GM23338 (cell line): ENCODE measurements around the gene ANKRD55. TPM values are rescaled to one million over a fixed set of nuclear protein-coding genes. Genes with fewer than 3 reads are reported as not detected.

ENCODE experiments used
- ATAC-seq: fragments of 200-7000 bp; cut with Tn5 transposase; 3 replicates; pipeline ENCODE4 v1.9.1; 2020
- DNase-seq: peaks from one replicate; pipeline ENCODE4 v3.0.0-alpha.2; 2015; ENCODE audit warnings: low spot score
- H2AFZ ChIP-seq: fragments of 200-600 bp; sonication (generic); 2 replicates; pipeline ENCODE4 v1.8.0; 2016; ENCODE audit warnings: antibody characterized with exemption, mild to moderate bottlenecking, moderate library complexity
- H3F3A ChIP-seq: fragments of 200-600 bp; sonication (generic); replicated peaks from 2 replicates; pipeline ENCODE4 v1.8.0; 2017; ENCODE audit warnings: antibody characterized with exemption, mixed run types, low read depth
- H3K27ac ChIP-seq: fragments of 200-600 bp; sonication (generic); 2 replicates; pipeline ENCODE4 v1.6.1; 2016; ENCODE audit warnings: low read depth
- H3K27me3 ChIP-seq: fragments of 200-600 bp; sonication (generic); 2 replicates; pipeline ENCODE4 v1.8.0; 2016; ENCODE audit warnings: mild to moderate bottlenecking, mixed run types, moderate library complexity; ENCODE audit not compliant: insufficient read depth
- H3K36me3 ChIP-seq: fragments of 200-600 bp; sonication (generic); 2 replicates; pipeline ENCODE4 v1.8.0; 2016; ENCODE audit warnings: mild to moderate bottlenecking; ENCODE audit not compliant: insufficient read depth
- H3K4me1 ChIP-seq: fragments of 200-600 bp; sonication (generic); 2 replicates; pipeline ENCODE4 v1.8.0; 2016; ENCODE audit warnings: mild to moderate bottlenecking, moderate library complexity; ENCODE audit not compliant: insufficient read depth
- H3K4me2 ChIP-seq: fragments of 200-600 bp; sonication (generic); 2 replicates; pipeline ENCODE4 v1.7.1; 2017; ENCODE audit warnings: mixed run types
- H3K4me3 ChIP-seq: fragments of 200-600 bp; sonication (generic); 2 replicates; pipeline ENCODE4 v1.6.1; 2016; ENCODE audit warnings: mixed run types
- H3K79me2 ChIP-seq: fragments of 200-600 bp; sonication (generic); replicated peaks from 2 replicates; pipeline ENCODE4 v1.8.0; 2017; ENCODE audit warnings: mild to moderate bottlenecking; ENCODE audit not compliant: insufficient read depth
- H3K9me2 ChIP-seq: fragments of 200-600 bp; sonication (generic); 2 replicates; pipeline ENCODE4 v1.8.0; 2017; ENCODE audit not compliant: insufficient read depth
- H4K20me1 ChIP-seq: fragments of 200-600 bp; sonication (generic); replicated peaks from 2 replicates; pipeline ENCODE4 v1.8.0; 2017; ENCODE audit warnings: mild to moderate bottlenecking; ENCODE audit not compliant: insufficient read depth
- H3K27ac Mint-ChIP-seq: 2 replicates; pipeline ENCODE4 v1.8.0; 2020; ENCODE audit warnings: inconsistent platforms, mild to moderate bottlenecking, moderate library complexity, mixed read lengths
- H3K27me3 Mint-ChIP-seq: 3 replicates; pipeline ENCODE4 v1.8.0; 2022; ENCODE audit warnings: low read depth, mild to moderate bottlenecking, moderate library complexity, mixed read lengths, inconsistent platforms; ENCODE audit not compliant: insufficient read depth, poor library complexity
- H3K36me3 Mint-ChIP-seq: 3 replicates; pipeline ENCODE4 v1.8.0; 2021; ENCODE audit warnings: low read depth, mild to moderate bottlenecking, inconsistent platforms, moderate library complexity, mixed read lengths
- H3K4me1 Mint-ChIP-seq: 3 replicates; pipeline ENCODE4 v1.8.0; 2020; ENCODE audit warnings: mild to moderate bottlenecking, inconsistent platforms, mixed read lengths
- H3K4me3 Mint-ChIP-seq: 3 replicates; pipeline ENCODE4 v1.8.0; 2021; ENCODE audit warnings: moderate library complexity, mild to moderate bottlenecking, inconsistent platforms, mixed read lengths
- H3K9me3 Mint-ChIP-seq: 3 replicates; pipeline ENCODE4 v1.8.0; 2020; ENCODE audit warnings: moderate library complexity, mild to moderate bottlenecking, inconsistent platforms, mixed read lengths
- CTCF ChIP-seq, 2 experiments: fragments of 200-600 bp in 1 of 2; sonication (generic) in 1 of 2; conservative IDR thresholded peaks; 2 replicates each; pipeline versions ENCODE4 v1.5.1 to v1.6.1; 2016 to 2017; ENCODE audit warnings: antibody characterized with exemption in 2 of 2, low read depth in 2 of 2, mild to moderate bottlenecking in 2 of 2, moderate library complexity in 1 of 2
- ETS1 ChIP-seq: IDR thresholded peaks from 2 replicates; pipeline ENCODE4 v1.6.1; 2016; ENCODE audit warnings: antibody characterized with exemption
- EZH2 ChIP-seq: fragments of 200-600 bp; sonication (generic); IDR thresholded peaks from one replicate; pipeline ENCODE4 v1.8.0; 2017; ENCODE audit warnings: antibody characterized with exemption, mild to moderate bottlenecking, low read depth; ENCODE audit not compliant: unreplicated experiment
- EZH2phosphoT487 ChIP-seq: fragments of 200-600 bp; sonication (generic); IDR thresholded peaks from one replicate; pipeline ENCODE4 v1.8.1; 2018; ENCODE audit warnings: antibody characterized with exemption; ENCODE audit not compliant: unreplicated experiment
- JUNB ChIP-seq: IDR thresholded peaks from one replicate; pipeline ENCODE4 v1.6.1; 2016; ENCODE audit warnings: antibody characterized with exemption; ENCODE audit not compliant: unreplicated experiment
- POLR2AphosphoS5 ChIP-seq: IDR thresholded peaks from 2 replicates; pipeline ENCODE4 v1.6.1; 2016; ENCODE audit warnings: antibody characterized with exemption, low read depth
- STAT1 ChIP-seq: IDR thresholded peaks from one replicate; pipeline ENCODE4 v1.6.1; 2016; ENCODE audit warnings: antibody characterized with exemption; ENCODE audit not compliant: unreplicated experiment
- ZNF114 ChIP-seq: fragments of 250-450 bp; sonication (Bioruptor Pico); IDR thresholded peaks from 2 replicates; pipeline ENCODE4 v1.5.0; 2020; ENCODE audit warnings: mild to moderate bottlenecking, moderate library complexity
- ZNF331 ChIP-seq: fragments of 250-450 bp; sonication (Bioruptor Pico); IDR thresholded peaks from 2 replicates; pipeline ENCODE4 v1.5.0; 2020; ENCODE audit warnings: low read depth, mild to moderate bottlenecking, moderate library complexity
- ZNF462 ChIP-seq: fragments of 250-450 bp; sonication (Bioruptor Pico); IDR thresholded peaks from 2 replicates; pipeline ENCODE4 v1.5.0; 2020; ENCODE audit warnings: mild to moderate bottlenecking, moderate library complexity
- polyA plus RNA-seq: library from polyadenylated mRNA; unstranded; fragments of >200 nt; fragmentation: Nextera tagmentation; extraction: Ambion mirVana; gene quantifications from 2 replicates; pipeline ENCODE4 v1.2.1, GENCODE V29; 2016
- total RNA-seq: library from RNA; depleted of rRNA; stranded (reverse); fragments of >200 nt; shearing (Covaris generic); gene quantifications from 2 replicates; pipeline ENCODE4 v1.2.3, GENCODE V29; 2014

Gene ANKRD55
- total and polyA plus RNA-seq, 2 experiments from 2014 or later, result not detected

- no peak for TF ChIP-seq ETS1
- TF ChIP-seq ZNF114, result no peak
- no peak for TF ChIP-seq EZH2
- TF ChIP-seq CTCF (conservative IDR thresholded peaks at IDR 0.05; ENCODE audit: low read depth in 2 of 2), result no peak
- TF ChIP-seq EZH2phosphoT487, result no peak
- no peak for TF ChIP-seq STAT1
Observed at GRCh38 chr5:56251918-56252553, 18.9 kb upstream of the ANKRD55 start (continued).

- Histone ChIP-seq H3K4me3 (no peak overlapping the region), H3K79me2 (no peaks in the 10 kb centered on the region), H3K9me2 (peaks cover 10% of the 10 kb centered on the region), H4K20me1 (no peaks in the 10 kb centered on the region), H3K27me3 (no peaks in the 10 kb centered on the region), H3K4me2 (no peak overlapping the region), H3K36me3 (no peaks in the 10 kb centered on the region), H2AFZ (no peak overlapping the region), H3F3A (no peaks in the 10 kb centered on the region), H3K27ac (no peak overlapping the region), H3K4me1 (no peaks in the 10 kb centered on the region)
- ATAC-seq (no peak), DNase-seq (no peak)
- Mint-ChIP-seq H3K27me3 (no peaks in the 10 kb centered on the region), H3K27ac (no peak overlapping the region), H3K4me1 (no peaks in the 10 kb centered on the region), H3K36me3 (no peaks in the 10 kb centered on the region), H3K9me3 (peaks cover 14% of the 10 kb centered on the region; the same call in 2 of the 3 replicates), H3K4me3 (no peak overlapping the region)
- no peak for TF ChIP-seq POLR2AphosphoS5
- TF ChIP-seq STAT1, result no peak
- TF ChIP-seq ETS1, result no peak
- no peak for TF ChIP-seq ZNF331
- TF ChIP-seq EZH2phosphoT487, result no peak
- no peak for TF ChIP-seq ZNF462 (CRISPR knock-in tag)
- TF ChIP-seq EZH2, result no peak
- TF ChIP-seq JUNB, result no peak
Observed at GRCh38 chr5:56251440-56251839, 18.3 kb upstream of the ANKRD55 start.
